Measurements from ENCODE around the gene SLC27A2. TPM values are rescaled to one million over a fixed set of nuclear protein-coding genes. Genes with fewer than 3 reads are reported as not detected.

Gene SLC27A2
- total and polyA plus RNA-seq, 7 donors: 0.01 to 0.04 TPM; not detected in 5

DNA sequence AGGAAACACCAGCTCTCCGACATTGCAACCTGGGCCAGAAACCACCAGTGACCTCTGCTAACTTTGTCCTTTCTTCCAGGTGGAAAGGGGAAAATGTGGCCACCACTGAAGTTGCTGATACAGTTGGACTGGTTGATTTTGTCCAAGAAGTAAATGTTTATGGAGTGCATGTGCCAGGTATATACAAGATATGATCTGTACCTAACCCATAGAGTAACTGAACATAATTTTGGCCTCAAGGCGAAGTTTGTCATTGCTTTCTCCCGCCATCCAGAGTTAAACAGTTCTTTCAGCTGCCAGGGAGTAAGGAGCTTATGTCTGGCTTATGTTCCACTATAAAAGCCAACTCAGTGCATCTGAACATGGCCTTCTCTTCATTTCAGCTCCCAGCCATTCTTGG is 46.9 kb downstream of the SLC27A2 start:
- Histone ChIP-seq H3K4me3 (no peak overlapping the region), H3K27ac (no peak overlapping the region), H3K36me3 (ENCODE audit: insufficient read depth in 1 of 2, low read depth in 1 of 2) (no peaks in the 10 kb centered on the region), H3K9me3 (no peaks in the 10 kb centered on the region), H3K4me1 (no peaks in the 10 kb centered on the region), H3K27me3 (ENCODE audit: insufficient read depth in 3 of 3, low read length in 2 of 3) (no peaks in the 10 kb centered on the region)
- no peak for DNase-seq
- intact Hi-C loops (cut with DNase I): no loop called here
- WGBS, 3 donors: 82 to 88% (median 87%) methylated on average over 3 of the region's 3 CpGs
- no peak for ATAC-seq
- TF ChIP-seq, protein P1, sequence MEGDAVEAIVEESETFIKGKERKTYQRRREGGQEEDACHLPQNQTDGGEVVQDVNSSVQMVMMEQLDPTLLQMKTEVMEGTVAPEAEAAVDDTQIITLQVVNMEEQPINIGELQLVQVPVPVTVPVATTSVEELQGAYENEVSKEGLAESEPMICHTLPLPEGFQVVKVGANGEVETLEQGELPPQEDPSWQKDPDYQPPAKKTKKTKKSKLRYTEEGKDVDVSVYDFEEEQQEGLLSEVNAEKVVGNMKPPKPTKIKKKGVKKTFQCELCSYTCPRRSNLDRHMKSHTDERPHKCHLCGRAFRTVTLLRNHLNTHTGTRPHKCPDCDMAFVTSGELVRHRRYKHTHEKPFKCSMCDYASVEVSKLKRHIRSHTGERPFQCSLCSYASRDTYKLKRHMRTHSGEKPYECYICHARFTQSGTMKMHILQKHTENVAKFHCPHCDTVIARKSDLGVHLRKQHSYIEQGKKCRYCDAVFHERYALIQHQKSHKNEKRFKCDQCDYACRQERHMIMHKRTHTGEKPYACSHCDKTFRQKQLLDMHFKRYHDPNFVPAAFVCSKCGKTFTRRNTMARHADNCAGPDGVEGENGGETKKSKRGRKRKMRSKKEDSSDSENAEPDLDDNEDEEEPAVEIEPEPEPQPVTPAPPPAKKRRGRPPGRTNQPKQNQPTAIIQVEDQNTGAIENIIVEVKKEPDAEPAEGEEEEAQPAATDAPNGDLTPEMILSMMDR (IDR thresholded peaks at IDR 0.05): no peak

DNA sequence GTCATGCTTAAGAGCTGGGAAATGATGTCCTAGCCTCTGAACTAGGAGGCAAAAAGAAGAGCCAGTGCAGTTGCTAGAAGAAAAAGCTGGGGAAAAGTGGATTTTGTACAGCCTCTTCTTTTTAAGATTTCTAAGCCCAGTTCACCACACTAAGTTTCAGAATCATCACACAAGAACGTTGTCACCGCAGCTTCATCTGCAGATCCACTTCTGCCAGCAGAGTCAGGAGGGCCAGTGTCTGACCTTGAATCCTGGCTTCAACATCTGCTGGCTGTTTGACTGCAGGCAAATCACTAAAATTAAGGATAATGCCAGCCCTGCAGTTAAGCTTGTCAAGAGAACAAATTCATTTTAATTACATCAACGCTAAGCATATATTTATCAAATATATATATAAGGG is 47.3 kb downstream of the SLC27A2 start:
- intact Hi-C loops (cut with DNase I): no loop called here
- Histone ChIP-seq H3K27ac (no peak overlapping the region), H3K4me1 (no peaks in the 10 kb centered on the region), H3K4me3 (no peak overlapping the region), H3K36me3 (ENCODE audit: insufficient read depth in 1 of 2, low read depth in 1 of 2) (no peaks in the 10 kb centered on the region), H3K27me3 (ENCODE audit: insufficient read depth in 3 of 3, low read length in 2 of 3) (no peaks in the 10 kb centered on the region), H3K9me3 (no peaks in the 10 kb centered on the region)
- 24 to 48% (median 47%) methylated on average over 3 of the region's 3 CpGs for WGBS, 3 donors
- no peak for DNase-seq
- no peak for ATAC-seq
- TF ChIP-seq, protein P1 (IDR thresholded peaks at IDR 0.05): no peak

DNA sequence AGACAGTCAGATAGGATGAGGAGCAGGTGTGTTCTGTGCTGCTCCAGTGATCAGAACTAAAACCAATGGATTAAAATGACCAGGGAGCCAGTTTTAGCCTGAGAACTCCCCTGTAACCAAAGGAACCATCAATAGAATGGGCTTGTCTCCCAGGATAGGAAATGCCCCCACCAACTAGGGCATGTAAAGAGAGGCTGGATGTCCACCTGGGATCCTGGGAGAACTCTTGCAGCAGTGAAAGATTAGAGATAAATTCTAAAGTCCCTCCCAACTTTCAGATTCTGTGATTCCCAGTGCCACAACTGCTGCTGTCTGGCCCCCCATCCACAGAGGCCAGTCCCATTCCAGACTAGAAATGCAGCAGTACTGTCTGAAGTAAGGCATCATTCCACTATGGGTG is 49.8 kb downstream of the SLC27A2 start:
- Histone ChIP-seq H3K27me3 (ENCODE audit: insufficient read depth in 3 of 3, low read length in 2 of 3) (no peaks in the 10 kb centered on the region), H3K4me3 (no peak overlapping the region), H3K36me3 (ENCODE audit: insufficient read depth in 1 of 2, low read depth in 1 of 2) (no peaks in the 10 kb centered on the region), H3K27ac (no peak overlapping the region), H3K4me1 (no peaks in the 10 kb centered on the region), H3K9me3 (no peaks in the 10 kb centered on the region)
- TF ChIP-seq, protein P1 (IDR thresholded peaks at IDR 0.05): no peak
- DNase-seq (no peak), ATAC-seq (no peak)
- intact Hi-C loops (cut with DNase I): no loop called here

DNA sequence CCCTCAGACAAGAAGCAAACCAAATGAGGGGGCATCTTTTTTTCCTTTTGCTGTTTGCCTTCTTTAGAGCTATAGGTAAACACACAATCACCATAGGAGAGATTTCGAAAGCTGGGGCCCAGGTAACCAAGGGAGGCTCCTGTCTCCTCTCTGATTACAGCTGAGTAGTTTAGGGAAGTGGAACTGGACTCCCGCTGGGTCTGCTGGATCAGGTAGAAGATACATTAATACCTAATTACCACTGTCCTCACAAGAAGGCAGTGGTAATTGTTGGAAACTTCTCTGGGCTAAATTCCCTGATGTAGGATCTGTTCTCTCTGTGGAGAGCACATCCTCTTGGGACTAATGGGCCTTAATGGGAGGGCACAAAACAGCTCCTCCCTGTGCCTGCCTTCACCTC is 50.8 kb downstream of the SLC27A2 start:
- 88 to 98% (median 89%) methylated on average over 2 of the region's 2 CpGs for WGBS, 3 donors
- no peaks in the 10 kb centered on the region for H3K4me1 ChIP-seq
- intact Hi-C loops (cut with DNase I): no loop called here
- H3K9me3 ChIP-seq: no peaks in the 10 kb centered on the region
- DNase-seq (no peak), ATAC-seq (no peak)
- H3K36me3 ChIP-seq (ENCODE audit: insufficient read depth in 1 of 2, low read depth in 1 of 2): no peaks in the 10 kb centered on the region
- H3K4me3 ChIP-seq: no peak overlapping the region
- H3K27me3 ChIP-seq (ENCODE audit: insufficient read depth in 3 of 3, low read length in 2 of 3): no peaks in the 10 kb centered on the region
- TF ChIP-seq, protein P1 (IDR thresholded peaks at IDR 0.05): no peak
- no peak overlapping the region for H3K27ac ChIP-seq

DNA sequence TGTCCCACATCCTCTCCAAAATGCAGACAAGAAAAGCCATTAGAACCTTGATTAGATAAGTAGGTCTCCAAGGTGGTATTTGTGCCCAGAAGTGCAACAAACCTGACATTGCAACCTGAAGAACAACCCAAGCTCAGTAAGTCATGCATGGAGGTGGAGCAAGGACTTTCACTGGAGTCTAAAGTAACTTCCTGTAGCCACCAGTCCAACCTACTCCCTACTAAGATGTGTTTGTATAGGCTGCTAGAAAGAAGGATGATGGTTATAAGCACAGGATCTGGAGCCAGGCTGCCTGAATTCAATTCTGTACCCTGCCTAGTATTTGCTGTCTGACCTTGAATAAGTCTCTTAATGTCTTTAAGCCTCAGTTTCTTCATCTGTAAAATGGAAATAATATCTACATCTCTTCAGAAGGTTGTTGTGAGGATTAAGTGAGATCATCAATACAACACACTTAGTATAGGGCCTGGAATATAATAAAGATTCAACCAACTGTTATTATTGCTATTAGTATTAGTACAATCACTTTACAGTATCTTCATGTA is 51.3 kb downstream of the SLC27A2 start:
- DNase-seq (no peak), ATAC-seq (no peak)
- Histone ChIP-seq H3K36me3 (ENCODE audit: insufficient read depth in 1 of 2, low read depth in 1 of 2) (no peaks in the 10 kb centered on the region), H3K9me3 (no peaks in the 10 kb centered on the region), H3K27ac (no peak overlapping the region), H3K4me1 (no peaks in the 10 kb centered on the region), H3K27me3 (ENCODE audit: insufficient read depth in 3 of 3, low read length in 2 of 3) (no peaks in the 10 kb centered on the region), H3K4me3 (no peak overlapping the region)
- intact Hi-C loops (cut with DNase I): no loop called here
- TF ChIP-seq, protein P1 (IDR thresholded peaks at IDR 0.05): no peak
